Measurements from ENCODE around the gene XPO6.

Gene XPO6

DNA sequence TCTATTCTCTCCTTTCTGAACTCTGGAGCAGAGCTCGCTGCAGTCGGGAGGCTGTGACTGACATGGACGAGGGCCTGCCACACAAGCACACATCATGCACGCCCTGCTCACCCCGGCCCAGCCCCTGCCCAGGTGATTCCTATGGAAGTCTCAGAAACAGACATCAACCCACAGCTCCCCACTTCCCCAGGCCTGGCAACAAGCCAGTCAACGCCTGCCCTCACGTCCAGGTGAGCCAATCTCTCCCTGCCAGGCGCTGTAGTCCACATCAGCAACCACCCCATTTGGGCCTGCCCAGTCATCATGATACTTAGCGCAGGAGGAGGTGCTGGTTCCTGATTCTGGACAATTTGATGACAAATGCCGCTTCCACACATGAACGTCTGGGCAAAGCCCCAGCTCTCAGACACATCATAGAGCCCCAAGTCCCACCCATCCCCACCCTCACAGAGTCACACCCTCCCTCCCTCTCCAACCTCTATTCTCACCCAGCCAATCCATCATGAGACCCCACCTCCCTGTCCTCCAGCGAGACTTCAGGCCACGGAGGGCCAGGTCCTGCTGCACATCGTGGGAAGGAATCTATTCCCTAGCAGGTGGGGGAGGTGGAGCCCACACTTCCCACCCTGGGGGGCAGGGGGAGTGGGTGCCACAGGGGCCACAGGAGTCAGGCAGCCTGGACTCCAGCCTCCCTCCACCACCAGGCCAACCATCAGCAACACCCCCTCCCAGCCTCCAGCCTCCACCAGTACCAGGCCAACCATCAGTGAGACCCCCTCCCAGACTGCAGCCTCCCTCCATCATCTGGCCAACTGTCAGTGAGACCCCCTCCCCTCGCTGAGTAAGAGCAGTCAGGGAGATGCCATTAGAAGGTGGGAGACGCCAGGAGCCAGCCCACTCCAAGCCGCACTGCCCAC, 114.5 kb downstream of the XPO6 start:
- Histone ChIP-seq H3K79me2 (ENCODE audit: insufficient read depth, low read depth) (no peaks in the 10 kb centered on the region; the same call in 1 of the 2 replicates), H3K4me3 (IDR thresholded peaks at IDR 0.05; ENCODE audit: insufficient read depth, low read depth, low read length) (no peak overlapping the region), H2AFZ (ENCODE audit: low read depth) (no peak overlapping the region), H3K27me3 (ENCODE audit: insufficient read depth, low read depth) (no peaks in the 10 kb centered on the region), H3K4me1 (ENCODE audit: low read depth, poor library complexity, severe bottlenecking) (no peaks in the 10 kb centered on the region), H3K9ac (no peak overlapping the region), H3K36me3 (ENCODE audit: insufficient read depth) (peaks cover 8% of the 10 kb centered on the region; the same call in 1 of the 2 replicates), H4K20me1 (ENCODE audit: insufficient read depth) (no peaks in the 10 kb centered on the region), H3K27ac (no peak overlapping the region), H3K4me2 (no peak overlapping the region)
- no peak for TF ChIP-seq CTCF (conservative IDR thresholded peaks at IDR 0.05; ENCODE audit: low read depth, low read length)

GRCh38 chr16:28093385-28093725, 118.4 kb downstream of the XPO6 start:
- Histone ChIP-seq H3K4me2 (no peak overlapping the region), H3K4me1 (ENCODE audit: low read depth, poor library complexity, severe bottlenecking) (no peaks in the 10 kb centered on the region), H2AFZ (ENCODE audit: low read depth) (no peak overlapping the region), H3K36me3 (ENCODE audit: insufficient read depth) (no peaks in the 10 kb centered on the region), H3K9ac (no peak overlapping the region), H4K20me1 (ENCODE audit: insufficient read depth) (no peaks in the 10 kb centered on the region), H3K27me3 (ENCODE audit: insufficient read depth, low read depth) (no peaks in the 10 kb centered on the region), H3K27ac (no peak overlapping the region), H3K4me3 (IDR thresholded peaks at IDR 0.05; ENCODE audit: insufficient read depth, low read depth, low read length) (no peak overlapping the region), H3K79me2 (ENCODE audit: insufficient read depth, low read depth) (no peaks in the 10 kb centered on the region)
- TF ChIP-seq CTCF (conservative IDR thresholded peaks at IDR 0.05; ENCODE audit: low read depth, low read length) = no peak

DNA sequence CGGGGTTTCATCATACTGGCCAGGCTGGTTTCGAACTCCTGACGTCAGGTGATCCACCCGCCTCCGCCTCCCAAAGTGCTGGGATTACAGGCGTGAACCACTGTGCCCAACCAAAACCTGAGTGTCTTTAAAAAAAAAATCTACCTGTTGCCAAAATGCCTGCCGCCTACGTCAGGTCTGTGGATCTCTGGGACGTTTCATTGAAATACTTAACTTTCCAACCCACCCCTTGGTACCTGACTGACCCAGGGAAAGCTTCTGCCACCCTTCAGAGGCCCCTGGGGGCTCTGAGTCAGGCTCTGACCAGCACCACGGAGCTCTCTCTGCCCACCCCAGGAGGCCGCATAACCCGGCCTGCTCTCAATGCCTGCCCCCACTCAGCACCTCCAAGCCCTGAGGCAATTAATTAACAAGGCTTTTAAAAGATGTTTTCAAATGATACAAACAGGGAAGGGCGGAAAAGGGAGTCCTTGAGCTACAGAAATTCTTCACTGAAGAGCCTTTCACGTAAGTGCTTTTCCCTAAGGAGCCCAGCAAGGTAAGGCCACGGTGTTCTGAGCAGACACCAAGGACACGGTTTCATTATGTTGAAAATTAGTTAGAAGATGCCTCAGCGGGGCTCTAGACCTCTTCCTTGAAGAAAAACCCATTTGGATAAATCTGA, 118.9 kb downstream of the XPO6 start:
- no peaks in the 10 kb centered on the region for H3K27me3 ChIP-seq (ENCODE audit: insufficient read depth, low read depth)
- H3K9ac ChIP-seq = no peak overlapping the region
- H3K79me2 ChIP-seq (ENCODE audit: insufficient read depth, low read depth) = no peaks in the 10 kb centered on the region
- H2AFZ ChIP-seq (ENCODE audit: low read depth) = no peak overlapping the region
- TF ChIP-seq CTCF (conservative IDR thresholded peaks at IDR 0.05; ENCODE audit: low read depth, low read length) = no peak
- no peak overlapping the region for H3K4me2 ChIP-seq
- no peaks in the 10 kb centered on the region for H3K4me1 ChIP-seq (ENCODE audit: low read depth, poor library complexity, severe bottlenecking)
- no peak overlapping the region for H3K27ac ChIP-seq
- no peak overlapping the region for H3K4me3 ChIP-seq (IDR thresholded peaks at IDR 0.05; ENCODE audit: insufficient read depth, low read depth, low read length)
- no peaks in the 10 kb centered on the region for H3K36me3 ChIP-seq (ENCODE audit: insufficient read depth)
- no peaks in the 10 kb centered on the region for H4K20me1 ChIP-seq (ENCODE audit: insufficient read depth)

DNA sequence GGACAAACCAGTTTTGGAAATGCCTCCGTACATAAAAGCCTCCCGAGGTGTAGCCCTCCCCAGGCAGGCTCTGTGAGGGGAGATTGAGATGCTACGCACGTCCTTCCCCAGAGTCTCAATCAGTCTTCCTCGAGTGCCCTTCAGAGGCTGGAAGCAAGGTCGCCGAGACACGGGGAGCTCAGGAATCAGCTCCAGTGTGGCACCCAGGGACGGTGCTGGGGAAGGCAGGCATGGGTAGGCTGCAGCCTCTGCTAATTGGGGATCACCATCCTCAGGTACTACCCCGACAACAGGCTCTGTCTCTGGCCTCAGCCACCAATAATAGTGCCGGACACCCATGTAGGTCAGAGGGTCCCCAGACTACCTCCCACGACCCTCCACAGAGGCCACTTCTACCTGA, 120.1 kb downstream of the XPO6 start:
- TF ChIP-seq CTCF (conservative IDR thresholded peaks at IDR 0.05; ENCODE audit: low read depth, low read length) = no peak

More for the DNA sequence above, 120.1 kb downstream of the XPO6 start:
- no peak overlapping the region for H3K4me3 ChIP-seq (IDR thresholded peaks at IDR 0.05; ENCODE audit: insufficient read depth, low read depth, low read length)
- no peaks in the 10 kb centered on the region for H3K4me1 ChIP-seq (ENCODE audit: low read depth, poor library complexity, severe bottlenecking)
- H3K27ac ChIP-seq = no peak overlapping the region
- no peaks in the 10 kb centered on the region for H3K79me2 ChIP-seq (ENCODE audit: insufficient read depth, low read depth)
- no peaks in the 10 kb centered on the region for H3K27me3 ChIP-seq (ENCODE audit: insufficient read depth, low read depth)
- H3K9ac ChIP-seq = no peak overlapping the region
- H4K20me1 ChIP-seq (ENCODE audit: insufficient read depth) = no peaks in the 10 kb centered on the region
- H3K36me3 ChIP-seq (ENCODE audit: insufficient read depth) = no peaks in the 10 kb centered on the region
- no peak overlapping the region for H2AFZ ChIP-seq (ENCODE audit: low read depth)
- H3K4me2 ChIP-seq = no peak overlapping the region
